K562 (cell line): ENCODE data around the gene ZNF669. TPM values are rescaled to one million over a fixed set of nuclear protein-coding genes. Genes with fewer than 3 reads are reported as not detected.
A peak's percentile ranks its signal among the peaks of the same experiment; 100 is the strongest.

Source experiments
- CTBP1 ChIP-seq: fragments of 450-650 bp; IDR thresholded peaks from 2 replicates; pipeline ENCODE4 v1.6.1; 2016; ENCODE audit warnings: borderline replicate concordance
- DMBX1 ChIP-seq: fragments of 250-450 bp; sonication (Bioruptor Pico); IDR thresholded peaks from 2 replicates; pipeline ENCODE4 v1.8.0; 2022; ENCODE audit warnings: inconsistent platforms, mild to moderate bottlenecking, moderate library complexity, borderline replicate concordance
- ETS1 ChIP-seq: conservative IDR thresholded peaks from 2 replicates; pipeline ENCODE4 v1.6.1; 2011; ENCODE audit warnings: low read depth, mild to moderate bottlenecking, low read length; ENCODE audit not compliant: control insufficient read depth
- FOXJ3 ChIP-seq: sonication (generic); formaldehyde crosslinking; IDR thresholded peaks from 2 replicates; pipeline ENCODE4 v1.4.0; 2020; ENCODE audit warnings: mild to moderate bottlenecking, missing genetic modification reagents
- HMGN3 ChIP-seq: IDR thresholded peaks from 2 replicates; pipeline ENCODE4 v1.6.1; 2011; ENCODE audit warnings: borderline replicate concordance, low read depth, mild to moderate bottlenecking, mixed read lengths, low read length; ENCODE audit not compliant: insufficient read length; ENCODE audit errors: extremely low read depth
- HNRNPK ChIP-seq: fragments of 200-400 bp; formaldehyde crosslinking; IDR thresholded peaks from one replicate; pipeline ENCODE4 v1.6.1; 2018; ENCODE audit warnings: mild to moderate bottlenecking, low read depth, low read length; ENCODE audit not compliant: poor library complexity, severe bottlenecking
- MEF2D ChIP-seq: conservative IDR thresholded peaks from 2 replicates; pipeline ENCODE4 v1.6.1; 2016; ENCODE audit warnings: low read depth, missing genetic modification characterization, missing compliant biosample characterization
- TEAD4 ChIP-seq, 2 experiments: sonication (generic) in 1 of 2; formaldehyde crosslinking in 1 of 2; IDR thresholded peaks; 2 replicates each; pipeline versions ENCODE4 v1.6.1 to v1.8.0; 2012 to 2022; ENCODE audit warnings: borderline replicate concordance in 1 of 2, inconsistent platforms in 1 of 2, low read length in 1 of 2, mild to moderate bottlenecking in 1 of 2, missing genetic modification reagents in 1 of 2
- ZFP91 ChIP-seq: sonication (generic); formaldehyde crosslinking; IDR thresholded peaks from 2 replicates; pipeline ENCODE4 v1.8.0; 2022; ENCODE audit warnings: mild to moderate bottlenecking, missing genetic modification reagents
- ZFX ChIP-seq: sonication (generic); formaldehyde crosslinking; IDR thresholded peaks from 2 replicates; pipeline ENCODE4 v1.8.0; 2022; ENCODE audit warnings: mild to moderate bottlenecking, missing genetic modification reagents, moderate library complexity
- ZNF280B ChIP-seq: fragments of 250-450 bp; sonication (Bioruptor Pico); IDR thresholded peaks from 2 replicates; pipeline ENCODE4 v1.5.1; 2021; ENCODE audit warnings: mild to moderate bottlenecking
- ZNF431 ChIP-seq: sonication (generic); formaldehyde crosslinking; IDR thresholded peaks from 2 replicates; pipeline ENCODE4 v1.8.0; 2022; ENCODE audit warnings: mild to moderate bottlenecking, missing genetic modification reagents
- ZNF444 ChIP-seq: fragments of 250-450 bp; sonication (Bioruptor Pico); IDR thresholded peaks from 2 replicates; pipeline ENCODE4 v1.4.0; 2020; ENCODE audit warnings: mild to moderate bottlenecking, moderate library complexity
- ZNF79 ChIP-seq: fragments of 250-450 bp; sonication (Bioruptor Pico); IDR thresholded peaks from 2 replicates; pipeline ENCODE4 v1.4.0; 2020; ENCODE audit warnings: low read depth, mild to moderate bottlenecking, moderate library complexity
- polyA plus RNA-seq, 8 experiments: library from polyadenylated mRNA; depleted of rRNA in 4 of 8; stranded (reverse) in 5 of 8; unstranded in 3 of 8; fragments of >200 nt; fragmentation: Nextera tagmentation in 2 of 8; fragmentation: Illumina TruSeq in 1 of 8; extraction: Ambion mirVana in 2 of 8; extraction: Trizol in 1 of 8; gene quantifications; 2 replicates each; pipeline versions ENCODE4 v1.2.1 to v1.2.3, GENCODE V29; 2011 to 2014; ENCODE audit warnings: inconsistent platforms in 1 of 8, missing spikeins in 1 of 8
- total RNA-seq, 7 experiments: library from RNA; depleted of rRNA in 6 of 7; stranded (reverse); fragments of >200 nt in 6 of 7; fragmentation: Illumina TruSeq in 2 of 7; extraction: Trizol in 2 of 7; gene quantifications; 2 replicates each; pipeline versions ENCODE4 v1.2.1 to v1.2.3, GENCODE V29; 2011 to 2021; ENCODE audit warnings: low replicate concordance in 1 of 7
- TF ChIP-seq, protein P1 (sequence below): fragments of 250-450 bp; sonication (Bioruptor Pico); IDR thresholded peaks from 2 replicates; pipeline ENCODE4 v1.4.0; 2020
- TF ChIP-seq, protein P2 (sequence below): fragments of 150-350 bp; conservative IDR thresholded peaks from 2 replicates; pipeline ENCODE4 v1.6.1; 2014; ENCODE audit warnings: low read length

Gene ZNF669
- total and polyA plus RNA-seq, 9 of the 15 experiments (the other 6 are each of a cell fraction or from before 2014, with no cell fraction given) = 5.3 to 18.3 (median 10.2) TPM

GRCh38 chr1:247103859-247104591, at the start of gene ZNF669 (continued):
- TF ChIP-seq ZNF79 (CRISPR knock-in tag) = no peak
- TF ChIP-seq FOXJ3 = no peak
- TF ChIP-seq, protein P1, sequence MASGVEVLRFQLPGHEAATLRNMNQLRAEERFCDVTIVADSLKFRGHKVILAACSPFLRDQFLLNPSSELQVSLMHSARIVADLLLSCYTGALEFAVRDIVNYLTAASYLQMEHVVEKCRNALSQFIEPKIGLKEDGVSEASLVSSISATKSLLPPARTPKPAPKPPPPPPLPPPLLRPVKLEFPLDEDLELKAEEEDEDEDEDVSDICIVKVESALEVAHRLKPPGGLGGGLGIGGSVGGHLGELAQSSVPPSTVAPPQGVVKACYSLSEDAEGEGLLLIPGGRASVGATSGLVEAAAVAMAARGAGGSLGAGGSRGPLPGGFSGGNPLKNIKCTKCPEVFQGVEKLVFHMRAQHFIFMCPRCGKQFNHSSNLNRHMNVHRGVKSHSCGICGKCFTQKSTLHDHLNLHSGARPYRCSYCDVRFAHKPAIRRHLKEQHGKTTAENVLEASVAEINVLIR (CRISPR knock-in tag) = peak; percentile 68
- TF ChIP-seq ZNF431 (CRISPR knock-in tag) = peak; percentile 78
- 0 out of 2 replicates have a peak, but pooled peaks have one; percentile 13 for TF ChIP-seq MEF2D (tag)
- peak; percentile 93 for TF ChIP-seq ZFX (CRISPR knock-in tag)
- TF ChIP-seq DMBX1 (CRISPR knock-in tag) = no peak
- TF ChIP-seq HNRNPK = no peak
- peak; percentile 67; the same call in 1 of the 2 replicates for TF ChIP-seq ETS1
- TF ChIP-seq CTBP1 = peak; percentile 64
- no peak for TF ChIP-seq ZNF280B (CRISPR knock-in tag)
- TF ChIP-seq, protein P2, sequence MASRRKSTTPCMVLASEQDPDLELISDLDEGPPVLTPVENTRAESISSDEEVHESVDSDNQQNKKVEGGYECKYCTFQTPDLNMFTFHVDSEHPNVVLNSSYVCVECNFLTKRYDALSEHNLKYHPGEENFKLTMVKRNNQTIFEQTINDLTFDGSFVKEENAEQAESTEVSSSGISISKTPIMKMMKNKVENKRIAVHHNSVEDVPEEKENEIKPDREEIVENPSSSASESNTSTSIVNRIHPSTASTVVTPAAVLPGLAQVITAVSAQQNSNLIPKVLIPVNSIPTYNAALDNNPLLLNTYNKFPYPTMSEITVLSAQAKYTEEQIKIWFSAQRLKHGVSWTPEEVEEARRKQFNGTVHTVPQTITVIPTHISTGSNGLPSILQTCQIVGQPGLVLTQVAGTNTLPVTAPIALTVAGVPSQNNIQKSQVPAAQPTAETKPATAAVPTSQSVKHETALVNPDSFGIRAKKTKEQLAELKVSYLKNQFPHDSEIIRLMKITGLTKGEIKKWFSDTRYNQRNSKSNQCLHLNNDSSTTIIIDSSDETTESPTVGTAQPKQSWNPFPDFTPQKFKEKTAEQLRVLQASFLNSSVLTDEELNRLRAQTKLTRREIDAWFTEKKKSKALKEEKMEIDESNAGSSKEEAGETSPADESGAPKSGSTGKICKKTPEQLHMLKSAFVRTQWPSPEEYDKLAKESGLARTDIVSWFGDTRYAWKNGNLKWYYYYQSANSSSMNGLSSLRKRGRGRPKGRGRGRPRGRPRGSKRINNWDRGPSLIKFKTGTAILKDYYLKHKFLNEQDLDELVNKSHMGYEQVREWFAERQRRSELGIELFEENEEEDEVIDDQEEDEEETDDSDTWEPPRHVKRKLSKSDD = 0 out of 2 replicates have a peak, but pooled peaks have one; percentile 20
- TF ChIP-seq ZFP91 = no peak
- TF ChIP-seq ZNF444 (CRISPR knock-in tag) = no peak
- TF ChIP-seq TEAD4 (IDR thresholded peaks at IDR 0.05; ENCODE audit: low read length) = no peak
- no peak for TF ChIP-seq TEAD4 (CRISPR knock-in tag; IDR thresholded peaks at IDR 0.05; ENCODE audit: borderline replicate concordance)
- no peak for TF ChIP-seq HMGN3
